ENCODE results near the gene SMYD3.

Gene SMYD3

GRCh38 chr1:246318036-246318359 lies 189.1 kb downstream of the SMYD3 start:
- Histone ChIP-seq H2AFZ (ENCODE audit: low read length) (no peak overlapping the region), H3K4me2 (ENCODE audit: low read depth, low read length, poor library complexity, severe bottlenecking) (no peak overlapping the region), H3K79me2 (ENCODE audit: insufficient read depth, low read length) (no peaks in the 10 kb centered on the region), H3K9me3 (ENCODE audit: insufficient read depth, low read depth, low read length) (no peaks in the 10 kb centered on the region), H3K36me3 (ENCODE audit: insufficient read depth, low read length) (no peaks in the 10 kb centered on the region), H3K4me1 (ENCODE audit: insufficient read depth, low read length, poor library complexity, severe bottlenecking) (peaks cover 12% of the 10 kb centered on the region), H4K20me1 (ENCODE audit: insufficient read depth, low read length, poor library complexity, severe bottlenecking) (no peaks in the 10 kb centered on the region), H3F3A (ENCODE audit: low read depth) (no peaks in the 10 kb centered on the region), H3K4me3 (ENCODE audit: low read length, poor library complexity, severe bottlenecking) (no peak overlapping the region), H3K9ac (ENCODE audit: low read depth, low read length, poor library complexity, severe bottlenecking) (no peak overlapping the region), H3K9me2 (replicated peaks; ENCODE audit: low read depth, low read length) (no peaks in the 10 kb centered on the region), H3K27me3 (ENCODE audit: insufficient read depth, low read length, poor library complexity, severe bottlenecking) (no peaks in the 10 kb centered on the region)
- TF ChIP-seq CTCF (conservative IDR thresholded peaks at IDR 0.05; ENCODE audit: low read length), result no peak
- no peak for TF ChIP-seq EZH2phosphoT487 (IDR thresholded peaks at IDR 0.05; ENCODE audit: borderline replicate concordance)

GRCh38 chr1:246317332-246318035 lies 189.6 kb downstream of the SMYD3 start:
- Histone ChIP-seq H2AFZ (ENCODE audit: low read length) (no peak overlapping the region), H3F3A (ENCODE audit: low read depth) (no peaks in the 10 kb centered on the region)

GRCh38 chr1:246311461-246311860 lies 195.6 kb downstream of the SMYD3 start:
- Histone ChIP-seq H3K4me3 (ENCODE audit: low read length, poor library complexity, severe bottlenecking) (no peak overlapping the region), H3K9me2 (replicated peaks; ENCODE audit: low read depth, low read length) (no peaks in the 10 kb centered on the region), H3K79me2 (ENCODE audit: insufficient read depth, low read length) (no peaks in the 10 kb centered on the region), H2AFZ (ENCODE audit: low read length) (no peak overlapping the region), H3K4me1 (ENCODE audit: insufficient read depth, low read length, poor library complexity, severe bottlenecking) (peaks cover 17% of the 10 kb centered on the region), H4K20me1 (ENCODE audit: insufficient read depth, low read length, poor library complexity, severe bottlenecking) (no peaks in the 10 kb centered on the region), H3K36me3 (ENCODE audit: insufficient read depth, low read length) (no peaks in the 10 kb centered on the region), H3K4me2 (ENCODE audit: low read depth, low read length, poor library complexity, severe bottlenecking) (no peak overlapping the region), H3F3A (ENCODE audit: low read depth) (no peaks in the 10 kb centered on the region), H3K9me3 (ENCODE audit: insufficient read depth, low read depth, low read length) (no peaks in the 10 kb centered on the region), H3K27me3 (ENCODE audit: insufficient read depth, low read length, poor library complexity, severe bottlenecking) (no peaks in the 10 kb centered on the region), H3K9ac (ENCODE audit: low read depth, low read length, poor library complexity, severe bottlenecking) (no peak overlapping the region)
- TF ChIP-seq CTCF (conservative IDR thresholded peaks at IDR 0.05; ENCODE audit: low read length) (no peak), EZH2phosphoT487 (IDR thresholded peaks at IDR 0.05; ENCODE audit: borderline replicate concordance) (no peak)

More at GRCh38 chr1:246317332-246318035, 189.6 kb downstream of the SMYD3 start:
- no peaks in the 10 kb centered on the region for H3K9me3 ChIP-seq (ENCODE audit: insufficient read depth, low read depth, low read length)
- no peaks in the 10 kb centered on the region for H4K20me1 ChIP-seq (ENCODE audit: insufficient read depth, low read length, poor library complexity, severe bottlenecking)
- no peak overlapping the region for H3K9ac ChIP-seq (ENCODE audit: low read depth, low read length, poor library complexity, severe bottlenecking)
- H3K4me1 ChIP-seq (ENCODE audit: insufficient read depth, low read length, poor library complexity, severe bottlenecking), result peaks cover 12% of the 10 kb centered on the region
- no peaks in the 10 kb centered on the region for H3K27me3 ChIP-seq (ENCODE audit: insufficient read depth, low read length, poor library complexity, severe bottlenecking)
- TF ChIP-seq CTCF (conservative IDR thresholded peaks at IDR 0.05; ENCODE audit: low read length) (no peak), EZH2phosphoT487 (IDR thresholded peaks at IDR 0.05; ENCODE audit: borderline replicate concordance) (no peak)
- no peaks in the 10 kb centered on the region for H3K9me2 ChIP-seq (replicated peaks; ENCODE audit: low read depth, low read length)
- H3K4me3 ChIP-seq (ENCODE audit: low read length, poor library complexity, severe bottlenecking), result no peak overlapping the region
- no peaks in the 10 kb centered on the region for H3K36me3 ChIP-seq (ENCODE audit: insufficient read depth, low read length)
- no peak overlapping the region for H3K4me2 ChIP-seq (ENCODE audit: low read depth, low read length, poor library complexity, severe bottlenecking)
- no peaks in the 10 kb centered on the region for H3K79me2 ChIP-seq (ENCODE audit: insufficient read depth, low read length)

Measured in Loucy (cell line).